ENCODE measurements around the gene GPRIN1.

GPRIN1 gene

GRCh38 chr5:176570044-176570443 is 39.9 kb downstream of the GPRIN1 start:
- no peaks in the 10 kb centered on the region for H3K79me2 ChIP-seq (ENCODE audit: insufficient read depth, low read depth)
- H3K9ac ChIP-seq = no peak overlapping the region
- H3K4me1 ChIP-seq (ENCODE audit: low read depth, poor library complexity, severe bottlenecking) = peaks cover 3% of the 10 kb centered on the region
- H3K4me2 ChIP-seq = no peak overlapping the region
- no peak for TF ChIP-seq CTCF (conservative IDR thresholded peaks at IDR 0.05; ENCODE audit: low read depth, low read length)
- no peak overlapping the region for H2AFZ ChIP-seq (ENCODE audit: low read depth)
- H3K4me3 ChIP-seq (IDR thresholded peaks at IDR 0.05; ENCODE audit: insufficient read depth, low read depth, low read length) = no peak overlapping the region
- H4K20me1 ChIP-seq (ENCODE audit: insufficient read depth) = no peaks in the 10 kb centered on the region
- H3K27ac ChIP-seq = no peak overlapping the region
- H3K36me3 ChIP-seq (ENCODE audit: insufficient read depth) = no peaks in the 10 kb centered on the region
- H3K27me3 ChIP-seq (ENCODE audit: insufficient read depth, low read depth) = no peaks in the 10 kb centered on the region

DNA sequence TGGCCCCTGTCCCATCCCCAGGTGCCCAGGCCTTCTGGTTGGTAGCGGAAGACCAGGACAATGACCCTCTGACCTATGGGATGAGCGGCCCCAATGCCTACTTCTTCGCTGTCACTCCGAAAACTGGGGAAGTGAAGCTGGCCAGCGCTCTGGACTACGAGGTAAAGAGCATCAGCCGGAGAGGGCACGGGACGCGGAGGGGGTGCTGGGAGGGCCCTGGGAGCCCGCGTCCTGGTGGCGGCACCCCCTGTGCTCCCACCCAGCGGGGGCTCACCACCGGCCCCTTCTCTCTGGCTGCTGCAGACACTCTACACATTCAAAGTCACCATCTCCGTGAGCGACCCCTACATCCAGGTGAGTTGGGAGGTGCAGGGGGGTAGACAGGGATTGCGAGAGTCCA is 41.3 kb downstream of the GPRIN1 start:
- TF ChIP-seq CTCF (conservative IDR thresholded peaks at IDR 0.05; ENCODE audit: low read depth, low read length) = no peak
- Histone ChIP-seq H3K27ac (no peak overlapping the region), H3K27me3 (ENCODE audit: insufficient read depth, low read depth) (no peaks in the 10 kb centered on the region), H3K36me3 (ENCODE audit: insufficient read depth) (no peaks in the 10 kb centered on the region), H3K4me2 (no peak overlapping the region), H4K20me1 (ENCODE audit: insufficient read depth) (no peaks in the 10 kb centered on the region), H3K79me2 (ENCODE audit: insufficient read depth, low read depth) (no peaks in the 10 kb centered on the region), H2AFZ (ENCODE audit: low read depth) (no peak overlapping the region), H3K4me1 (ENCODE audit: low read depth, poor library complexity, severe bottlenecking) (no peaks in the 10 kb centered on the region), H3K4me3 (IDR thresholded peaks at IDR 0.05; ENCODE audit: insufficient read depth, low read depth, low read length) (no peak overlapping the region), H3K9ac (no peak overlapping the region)

- H3K9ac ChIP-seq = no peak overlapping the region
- H3K27ac ChIP-seq = no peak overlapping the region
- no peaks in the 10 kb centered on the region for H3K79me2 ChIP-seq (ENCODE audit: insufficient read depth, low read depth)
- no peaks in the 10 kb centered on the region for H3K36me3 ChIP-seq (ENCODE audit: insufficient read depth)
- no peaks in the 10 kb centered on the region for H4K20me1 ChIP-seq (ENCODE audit: insufficient read depth)
- no peak overlapping the region for H3K4me3 ChIP-seq (IDR thresholded peaks at IDR 0.05; ENCODE audit: insufficient read depth, low read depth, low read length)
- no peak overlapping the region for H3K4me2 ChIP-seq
- no peak overlapping the region for H2AFZ ChIP-seq (ENCODE audit: low read depth)
- H3K27me3 ChIP-seq (ENCODE audit: insufficient read depth, low read depth) = no peaks in the 10 kb centered on the region
- no peak for TF ChIP-seq CTCF (conservative IDR thresholded peaks at IDR 0.05; ENCODE audit: low read depth, low read length)
- H3K4me1 ChIP-seq (ENCODE audit: low read depth, poor library complexity, severe bottlenecking) = no peaks in the 10 kb centered on the region
Measured at GRCh38 chr5:176565760-176566288, 44.1 kb downstream of the GPRIN1 start.

GRCh38 chr5:176564002-176564401 is 46.0 kb downstream of the GPRIN1 start:
- H3K36me3 ChIP-seq (ENCODE audit: insufficient read depth) = no peaks in the 10 kb centered on the region
- H3K4me1 ChIP-seq (ENCODE audit: low read depth, poor library complexity, severe bottlenecking) = no peaks in the 10 kb centered on the region
- no peaks in the 10 kb centered on the region for H3K27me3 ChIP-seq (ENCODE audit: insufficient read depth, low read depth)
- H4K20me1 ChIP-seq (ENCODE audit: insufficient read depth) = no peaks in the 10 kb centered on the region
- no peak overlapping the region for H3K4me2 ChIP-seq
- H3K4me3 ChIP-seq (IDR thresholded peaks at IDR 0.05; ENCODE audit: insufficient read depth, low read depth, low read length) = no peak overlapping the region
- no peak overlapping the region for H2AFZ ChIP-seq (ENCODE audit: low read depth)
- H3K27ac ChIP-seq = no peak overlapping the region
- no peaks in the 10 kb centered on the region for H3K79me2 ChIP-seq (ENCODE audit: insufficient read depth, low read depth)
- no peak for TF ChIP-seq CTCF (conservative IDR thresholded peaks at IDR 0.05; ENCODE audit: low read depth, low read length)
- no peak overlapping the region for H3K9ac ChIP-seq

Data from KMS-11 (cell line).